K562 (cell line): ENCODE results near the gene ITGB2. TPM values are rescaled to one million over a fixed set of nuclear protein-coding genes. Genes with fewer than 3 reads are reported as not detected.

ENCODE experiments used
- ATAC-seq: fragments of 200-7000 bp; cut with Tn5 transposase; 3 replicates; pipeline ENCODE4 v1.9.1; 2020; ENCODE audit warnings: moderate library complexity
- BruUV-seq: library from RNA; stranded (reverse); fragments of 400-500 nt; replicated peaks from 2 replicates; lab custom pipeline; 2021; lab: Mats Ljungman, UMichigan
- CTCF ChIA-PET: fragments of 300-600 bp; formaldehyde crosslinking; extraction: SDS; loops from one replicate; lab custom pipeline; 2021; ENCODE audit warnings: low intra/inter-chr PET ratio; lab: Yijun Ruan, JAX
- POLR2A ChIA-PET: fragments of 300-600, 350-650 bp; sonication (Branson Sonifier 250); formaldehyde crosslinking; extraction: SDS; loops from one replicate; lab custom pipeline; 2021; ENCODE audit warnings: antibody characterized with exemption, inconsistent platforms; lab: Yijun Ruan, JAX
- DNase-seq, 4 experiments: peaks; one replicate each; pipeline versions ENCODE4 v3.0.0 to v3.0.0-alpha.2; 2011 to 2018; ENCODE audit warnings: low spot score in 3 of 4, mixed read lengths in 3 of 4; ENCODE audit errors: extremely low read depth in 1 of 4
- FAIRE-seq: peaks from 2 replicates; lab custom pipeline; 2011; peaks lifted over from hg19 to GRCh38; lab: Jason Lieb, UNC
- H2AFZ ChIP-seq: 2 replicates; pipeline ENCODE4 v1.6.0; 2011; ENCODE audit warnings: low read depth, low read length, control low read depth, inconsistent platforms
- H3K27ac ChIP-seq: fragments of 200-600 bp; 3 replicates; pipeline ENCODE4 v1.8.0; 2011; ENCODE audit warnings: low read depth, mild to moderate bottlenecking, control low read depth, inconsistent platforms, low read length, moderate library complexity, mixed read lengths; ENCODE audit errors: extremely low read depth
- H3K27me3 ChIP-seq, 2 experiments: fragments of 300-600 bp in 1 of 2; 2 replicates in 1 of 2; 3 replicates in 1 of 2; pipeline versions ENCODE4 v1.6.0 to v1.8.0; 2011; ENCODE audit warnings: inconsistent platforms in 2 of 2, low read length in 2 of 2, mild to moderate bottlenecking in 1 of 2, mixed read lengths in 1 of 2, moderate library complexity in 1 of 2; ENCODE audit not compliant: control insufficient read depth in 2 of 2, insufficient read depth in 2 of 2
- H3K36me3 ChIP-seq: fragments of 300-600 bp; 3 replicates; pipeline ENCODE4 v1.8.0; 2011; ENCODE audit warnings: mild to moderate bottlenecking, low read length, inconsistent platforms; ENCODE audit not compliant: control insufficient read depth, insufficient read depth
- H3K4me1 ChIP-seq, 2 experiments: fragments of 200-600 bp in 1 of 2; replicated peaks in 1 of 2; 2 replicates in 1 of 2; 3 replicates in 1 of 2; pipeline versions ENCODE4 v1.5.1 to v1.8.0; 2011; ENCODE audit warnings: inconsistent platforms in 2 of 2, low read length in 2 of 2, mild to moderate bottlenecking in 1 of 2, mixed read lengths in 1 of 2, moderate library complexity in 1 of 2; ENCODE audit not compliant: control insufficient read depth in 2 of 2, insufficient read depth in 2 of 2
- H3K4me2 ChIP-seq: 2 replicates; pipeline ENCODE4 v1.6.1; 2011; ENCODE audit warnings: low read length, control low read depth, inconsistent platforms, mixed read lengths; ENCODE audit not compliant: insufficient read depth
- H3K4me3 ChIP-seq: fragments of 200-600 bp; sonication (generic), shearing (Covaris generic); 2 replicates; pipeline ENCODE4 v1.5.1; 2016; ENCODE audit warnings: control low read depth, inconsistent platforms
- H3K79me2 ChIP-seq: fragments of 200-600 bp; 3 replicates; pipeline ENCODE4 v1.8.0; 2011; ENCODE audit warnings: low read length, inconsistent platforms; ENCODE audit not compliant: control insufficient read depth, insufficient read depth
- H3K9ac ChIP-seq, 2 experiments: 2 replicates each; pipeline versions ENCODE4 v1.6.0 to v1.6.1; 2011; ENCODE audit warnings: low read depth in 2 of 2, low read length in 2 of 2, control low read depth in 1 of 2, inconsistent platforms in 1 of 2, mild to moderate bottlenecking in 1 of 2, mixed read lengths in 1 of 2; ENCODE audit not compliant: insufficient read depth in 1 of 2
- H3K9me1 ChIP-seq: one replicate; pipeline ENCODE4 v1.6.0; 2011; ENCODE audit warnings: inconsistent platforms, mild to moderate bottlenecking, low read length, moderate library complexity; ENCODE audit not compliant: control insufficient read depth, insufficient read depth
- H3K9me3 ChIP-seq: replicated peaks from 2 replicates; pipeline ENCODE4 v1.5.1; 2011; ENCODE audit warnings: low read depth, low read length, inconsistent platforms; ENCODE audit not compliant: control insufficient read depth, insufficient read depth
- H4K20me1 ChIP-seq: replicated peaks from 2 replicates; pipeline ENCODE4 v1.6.1; 2011; ENCODE audit warnings: low read length, inconsistent platforms, mixed read lengths; ENCODE audit not compliant: control insufficient read depth, insufficient read depth
- ARNT ChIP-seq, 2 experiments: fragments of 450-650 bp; IDR thresholded peaks; 2 replicates each; pipeline ENCODE4 v1.6.1; 2016; ENCODE audit warnings: mild to moderate bottlenecking in 1 of 2
- ATF1 ChIP-seq, 2 experiments: fragments of 450-650 bp in 1 of 2; IDR thresholded peaks; 2 replicates each; pipeline ENCODE4 v1.6.1; 2016; ENCODE audit warnings: missing compliant biosample characterization in 1 of 2, missing genetic modification characterization in 1 of 2
- IRF1 ChIP-seq: sonication (generic); formaldehyde crosslinking; IDR thresholded peaks from 2 replicates; pipeline ENCODE4 v1.8.0; 2022; ENCODE audit warnings: missing genetic modification reagents, mild to moderate bottlenecking, borderline replicate concordance
- KAT8 ChIP-seq: fragments of 450-650 bp; IDR thresholded peaks from 2 replicates; pipeline ENCODE4 v1.6.1; 2016; ENCODE audit warnings: low read depth, mild to moderate bottlenecking
- KDM1A ChIP-seq, 2 experiments: fragments of 450-650 bp; IDR thresholded peaks; 2 replicates each; pipeline ENCODE4 v1.6.1; 2016; ENCODE audit warnings: mild to moderate bottlenecking in 2 of 2
- MCM2 ChIP-seq: fragments of 450-650 bp; IDR thresholded peaks from 2 replicates; pipeline ENCODE4 v1.6.1; 2017; ENCODE audit warnings: low read depth, mild to moderate bottlenecking
- PHF20 ChIP-seq: fragments of 450-650 bp; IDR thresholded peaks from 2 replicates; pipeline ENCODE4 v1.6.1; 2018; ENCODE audit not compliant: partially characterized antibody
- ZNF12 ChIP-seq: sonication (generic); formaldehyde crosslinking; IDR thresholded peaks from 2 replicates; pipeline ENCODE4 v1.4.0; 2020; ENCODE audit warnings: mild to moderate bottlenecking, missing genetic modification reagents
- ZNF444 ChIP-seq: fragments of 250-450 bp; sonication (Bioruptor Pico); IDR thresholded peaks from 2 replicates; pipeline ENCODE4 v1.4.0; 2020; ENCODE audit warnings: mild to moderate bottlenecking, moderate library complexity
- WGBS: fragments of 100-300 bp; shearing (Covaris generic); methylation state at CpG from one replicate; pipeline ENCODE4 v1.1.6; 2016; ENCODE audit warnings: low coverage, mixed read lengths; ENCODE audit not compliant: insufficient coverage; ENCODE audit errors: missing lambda C conversion rate; 5-methylcytosine and 5-hydroxymethylcytosine counted together
- in situ Hi-C: fragments of 300-500 bp; cut with MboI; formaldehyde crosslinking; loops from 4 replicates; pipeline ENCODE4 v1.15.0; 2018; ENCODE audit warnings: inconsistent platforms, mixed read lengths
- intact Hi-C: fragments of 100-400 bp; cut with micrococcal nuclease; formaldehyde crosslinking; loops from 2 replicates; pipeline ENCODE4 v1.14.2; 2022
- polyA plus RNA-seq, 8 experiments: library from polyadenylated mRNA; depleted of rRNA in 4 of 8; stranded (reverse) in 5 of 8; unstranded in 3 of 8; fragments of >200 nt; fragmentation: Nextera tagmentation in 2 of 8; fragmentation: Illumina TruSeq in 1 of 8; extraction: Ambion mirVana in 2 of 8; extraction: Trizol in 1 of 8; gene quantifications; 2 replicates each; pipeline versions ENCODE4 v1.2.1 to v1.2.3, GENCODE V29; 2011 to 2014; ENCODE audit warnings: inconsistent platforms in 1 of 8, missing spikeins in 1 of 8
- total RNA-seq, 7 experiments: library from RNA; depleted of rRNA in 6 of 7; stranded (reverse); fragments of >200 nt in 6 of 7; fragmentation: Illumina TruSeq in 2 of 7; extraction: Trizol in 2 of 7; gene quantifications; 2 replicates each; pipeline versions ENCODE4 v1.2.1 to v1.2.3, GENCODE V29; 2011 to 2021; ENCODE audit warnings: low replicate concordance in 1 of 7
- TF ChIP-seq, protein P1 (sequence below): fragments of 250-450 bp; sonication (Bioruptor Pico); IDR thresholded peaks from 2 replicates; pipeline ENCODE4 v1.4.0; 2020; ENCODE audit warnings: borderline replicate concordance

Gene ITGB2
- total and polyA plus RNA-seq, 9 of the 15 experiments (the other 6 are each of a cell fraction or from before 2014, with no cell fraction given), result 0.07 to 1.3 (median 0.51) TPM; not detected in 2

DNA sequence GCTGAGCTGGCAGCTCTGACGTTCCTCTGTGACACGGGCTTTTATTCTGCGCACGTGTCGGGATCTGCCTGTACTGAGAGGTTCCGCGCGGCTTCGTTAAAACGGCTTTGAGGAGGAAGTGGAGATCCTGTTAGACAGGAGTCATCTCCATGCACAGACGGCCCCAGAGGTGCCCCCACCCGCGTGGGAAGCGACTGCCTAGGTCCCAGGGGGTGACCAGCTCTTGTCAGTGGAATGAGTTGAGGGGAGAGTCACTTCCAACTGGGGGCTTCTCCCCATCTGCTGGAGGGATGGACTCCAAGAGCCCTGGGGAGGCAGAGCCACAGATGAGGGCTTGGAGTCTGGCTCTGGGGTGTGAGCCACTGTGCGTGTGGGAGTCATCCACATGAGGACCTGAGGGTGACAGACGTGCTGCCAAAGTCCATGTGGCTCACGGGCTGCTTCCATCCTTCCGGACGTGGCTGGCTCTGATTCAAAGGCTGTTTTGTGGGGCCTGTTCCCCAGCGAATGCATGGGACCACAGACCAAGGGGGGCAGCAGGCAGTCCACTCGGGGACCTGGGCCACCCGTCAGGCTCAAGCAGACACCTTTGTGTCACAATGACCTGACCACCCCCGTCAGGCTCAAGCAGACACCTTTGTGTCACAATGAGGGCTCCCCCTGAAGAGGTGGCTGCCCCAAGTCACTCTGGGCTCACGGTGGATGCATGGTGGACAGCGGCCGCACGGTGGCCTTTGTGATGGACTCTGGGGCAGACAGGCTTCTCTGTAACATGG is 74.0 kb downstream of the ITGB2 start:
- peak; percentile 48 for ATAC-seq
- H3K4me2 ChIP-seq, result peak overlapping the region; percentile 59
- peaks cover 30% of the 10 kb centered on the region for H3K36me3 ChIP-seq
- in situ Hi-C loops, result no loop called here
- H3K4me3 ChIP-seq, result no peak overlapping the region
- no peak overlapping the region for H3K27ac ChIP-seq
- ChIA-PET CTCF (interaction anchor here (0.8 kb wide), 1 partner anchor 46 kb away, joined by 3 read pairs; no protein-coding TSS in a partner anchor), POLR2A (interaction anchor here (1.3 to 1.4 kb wide), 2 partner anchors 32 to 37 kb away, joined by 3 to 4 read pairs; no protein-coding TSS in a partner anchor)
- 37% methylated on average over 27 of the region's 27 CpGs for WGBS
- H3K4me1 ChIP-seq, result peaks cover 15 to 48% of the 10 kb centered on the region in 2 experiments
- no peaks in the 10 kb centered on the region for H3K9me3 ChIP-seq
- H4K20me1 ChIP-seq, result no peaks in the 10 kb centered on the region
- no peak for FAIRE-seq
- peaks cover 6 to 15% of the 10 kb centered on the region in 2 experiments; a peak in 2 of 5 replicates for H3K27me3 ChIP-seq
- peak overlapping the region; percentile 25 to 85; a peak in 3 of 4 replicates for H3K9ac ChIP-seq
- H3K9me1 ChIP-seq, result no peaks in the 10 kb centered on the region
- no peaks in the 10 kb centered on the region for H3K79me2 ChIP-seq
- BruUV-seq, result no TSS peak
- peak overlapping the region; percentile 67 for H2AFZ ChIP-seq
- intact Hi-C loops, result loop anchor here (5.0 kb wide), 1 partner anchor 44 kb away; the partner anchor contains the start of gene UBE2G2
- DNase-seq, result peak in 2 of 4 experiments; percentile 53 to 65
- TF ChIP-seq KDM1A (IDR thresholded peaks at IDR 0.05) (no peak), MCM2 (no peak), ARNT (IDR thresholded peaks at IDR 0.05) (no peak), ZNF12 (CRISPR knock-in tag) (no peak), ATF1 (CRISPR knock-in tag; IDR thresholded peaks at IDR 0.05) (no peak), ATF1 (tag; IDR thresholded peaks at IDR 0.05) (peak; percentile 45; the same call in 1 of the 2 replicates), KAT8 (no peak), IRF1 (CRISPR knock-in tag) (no peak), ZNF444 (CRISPR knock-in tag) (no peak), PHF20 (no peak)
- TF ChIP-seq, protein P1, sequence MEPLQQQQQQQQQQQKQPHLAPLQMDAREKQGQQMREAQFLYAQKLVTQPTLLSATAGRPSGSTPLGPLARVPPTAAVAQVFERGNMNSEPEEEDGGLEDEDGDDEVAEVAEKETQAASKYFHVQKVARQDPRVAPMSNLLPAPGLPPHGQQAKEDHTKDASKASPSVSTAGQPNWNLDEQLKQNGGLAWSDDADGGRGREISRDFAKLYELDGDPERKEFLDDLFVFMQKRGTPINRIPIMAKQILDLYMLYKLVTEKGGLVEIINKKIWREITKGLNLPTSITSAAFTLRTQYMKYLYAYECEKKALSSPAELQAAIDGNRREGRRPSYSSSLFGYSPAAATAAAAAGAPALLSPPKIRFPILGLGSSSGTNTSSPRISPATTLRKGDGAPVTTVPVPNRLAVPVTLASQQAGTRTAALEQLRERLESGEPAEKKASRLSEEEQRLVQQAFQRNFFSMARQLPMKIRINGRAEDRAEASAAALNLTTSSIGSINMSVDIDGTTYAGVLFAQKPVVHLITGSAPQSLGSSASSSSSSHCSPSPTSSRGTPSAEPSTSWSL (CRISPR knock-in tag), result 0 out of 2 replicates have a peak, but pooled peaks have one; percentile 49
